NK-92 (cell line): Measurements from ENCODE around the gene ZNF592.

Experiments
- DNase-seq: peaks from one replicate; lab custom pipeline; 2025; ENCODE audit not compliant: unreplicated experiment; lab: John Stamatoyannopoulos, UW

Gene ZNF592

DNA sequence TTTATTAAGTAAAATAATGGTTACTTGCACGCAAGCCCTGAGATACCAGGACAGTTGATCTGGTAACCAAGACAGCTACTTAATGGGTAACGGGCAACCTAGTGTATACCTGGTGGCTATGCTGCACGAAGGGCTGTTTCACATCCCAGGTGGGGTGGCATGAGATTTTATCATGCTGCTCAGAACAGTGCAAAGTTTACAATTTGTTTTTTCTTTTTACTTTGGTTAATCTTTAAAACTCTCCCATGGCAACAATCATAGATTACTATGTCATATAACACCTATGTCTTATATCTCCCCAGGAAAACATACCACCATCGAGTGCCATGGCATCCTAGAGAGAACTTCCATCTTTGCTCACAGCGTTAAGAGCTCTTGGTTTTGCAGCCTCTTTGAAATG, 103.8 kb downstream of the ZNF592 start:
- DNase-seq: no peak

GRCh38 chr15:84855136-84855535, 106.7 kb downstream of the ZNF592 start:
- no peak for DNase-seq

DNA sequence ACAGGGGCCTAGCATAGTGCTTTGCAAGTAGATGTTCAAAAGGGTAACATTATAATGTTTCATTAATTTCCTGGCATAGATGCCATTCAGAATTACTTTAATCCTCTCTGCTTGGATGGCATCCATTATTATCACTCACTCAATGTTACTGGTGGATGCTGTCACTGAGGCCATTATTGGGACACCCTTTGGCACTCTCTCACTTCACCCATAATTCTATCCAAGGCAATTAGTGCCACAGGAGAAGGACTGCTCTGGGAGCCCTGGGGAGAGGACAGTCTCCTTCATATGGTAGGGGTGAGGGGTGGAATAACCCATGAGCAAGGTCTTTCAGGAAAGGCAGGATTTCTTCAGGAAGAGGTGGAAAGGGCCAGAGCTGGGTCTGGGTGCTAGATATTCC, 107.4 kb downstream of the ZNF592 start:
- no peak for DNase-seq
